HepG2 (cell line): ENCODE data around the gene PCGF3. TPM values are rescaled to one million over a fixed set of nuclear protein-coding genes. Genes with fewer than 3 reads are reported as not detected.
A peak's percentile ranks its signal among the peaks of the same experiment; 100 is the strongest.

Experiments
- CREB3 ChIP-seq: sonication (generic); formaldehyde crosslinking; IDR thresholded peaks from 2 replicates; pipeline ENCODE4 v1.5.0; 2020; ENCODE audit warnings: missing genetic modification reagents
- EHMT2 ChIP-seq: fragments of 200-600 bp; sonication (generic); IDR thresholded peaks from 2 replicates; pipeline ENCODE4 v1.7.0; 2017; ENCODE audit warnings: antibody characterized with exemption, low read depth, low read length, borderline replicate concordance
- ERF ChIP-seq: IDR thresholded peaks from 2 replicates; pipeline ENCODE4 v1.6.1; 2018; ENCODE audit warnings: missing biosample characterization, missing genetic modification reagents
- GABPA ChIP-seq, 2 experiments: IDR thresholded peaks; 2 replicates each; pipeline ENCODE4 v1.6.1; 2011 to 2016; ENCODE audit warnings: low read depth in 2 of 2, low read length in 1 of 2, missing biosample characterization in 1 of 2, missing genetic modification characterization in 1 of 2
- HES4 ChIP-seq: sonication (generic); formaldehyde crosslinking; IDR thresholded peaks from 2 replicates; pipeline ENCODE4 v1.9.0; 2021; ENCODE audit warnings: mild to moderate bottlenecking, missing genetic modification reagents, borderline replicate concordance
- HIC2 ChIP-seq: sonication (generic); formaldehyde crosslinking; IDR thresholded peaks from 2 replicates; pipeline ENCODE4 v1.9.0; 2022; ENCODE audit warnings: low read depth, missing genetic modification reagents
- HNRNPK ChIP-seq: fragments of 200-400 bp; formaldehyde crosslinking; IDR thresholded peaks from 2 replicates; pipeline ENCODE4 v1.6.1; 2018; ENCODE audit warnings: low read length, low read depth, moderate library complexity, mild to moderate bottlenecking; ENCODE audit not compliant: poor library complexity, severe bottlenecking
- KDM5B ChIP-seq: sonication (generic); formaldehyde crosslinking; IDR thresholded peaks from 2 replicates; pipeline ENCODE4 v1.4.0; 2020; ENCODE audit warnings: missing genetic modification reagents, mild to moderate bottlenecking, borderline replicate concordance
- MIXL1 ChIP-seq: IDR thresholded peaks from 2 replicates; pipeline ENCODE4 v1.6.1; 2016
- NKX3-1 ChIP-seq: sonication (generic); formaldehyde crosslinking; IDR thresholded peaks from 2 replicates; pipeline ENCODE4 v1.5.0; 2020; ENCODE audit warnings: missing genetic modification reagents
- SPEN ChIP-seq: sonication (generic); formaldehyde crosslinking; IDR thresholded peaks from 2 replicates; pipeline ENCODE4 v1.5.1; 2020; ENCODE audit warnings: low read depth, mild to moderate bottlenecking, missing genetic modification reagents
- TCF12 ChIP-seq, 2 experiments: fragments of 450-650 bp in 1 of 2; sonication (generic) in 1 of 2; formaldehyde crosslinking in 1 of 2; IDR thresholded peaks; 2 replicates each; pipeline versions ENCODE4 v1.6.1 to v1.8.0; 2017 to 2022; ENCODE audit warnings: antibody characterized with exemption in 1 of 2, mild to moderate bottlenecking in 1 of 2, missing genetic modification reagents in 1 of 2, moderate library complexity in 1 of 2
- TEAD3 ChIP-seq: optimal IDR thresholded peaks from 2 replicates; pipeline ENCODE3; 2016; ENCODE audit warnings: borderline replicate concordance
- ZNF138 ChIP-seq: sonication (generic); formaldehyde crosslinking; IDR thresholded peaks from 2 replicates; pipeline ENCODE4 v1.5.0; 2020; ENCODE audit warnings: mild to moderate bottlenecking, low read depth, missing genetic modification reagents
- ZNF282 ChIP-seq: fragments of 450-650 bp; IDR thresholded peaks from 2 replicates; pipeline ENCODE4 v1.6.1; 2018; ENCODE audit not compliant: partially characterized antibody
- ZNF543 ChIP-seq: sonication (generic); formaldehyde crosslinking; IDR thresholded peaks from 2 replicates; pipeline ENCODE4 v1.4.0; 2020; ENCODE audit warnings: mild to moderate bottlenecking, missing genetic modification reagents
- ZNF558 ChIP-seq: sonication (generic); formaldehyde crosslinking; IDR thresholded peaks from 2 replicates; pipeline ENCODE4 v1.9.0; 2022; ENCODE audit warnings: mild to moderate bottlenecking, missing genetic modification reagents, borderline replicate concordance
- ZNF615 ChIP-seq: sonication (generic); formaldehyde crosslinking; IDR thresholded peaks from 2 replicates; pipeline ENCODE4 v1.5.0; 2020; ENCODE audit warnings: mild to moderate bottlenecking, missing genetic modification reagents, borderline replicate concordance
- ZNF644 ChIP-seq: IDR thresholded peaks from 2 replicates; pipeline ENCODE4 v1.6.1; 2016; ENCODE audit warnings: low read depth
- ZNF746 ChIP-seq: sonication (generic); formaldehyde crosslinking; IDR thresholded peaks from 2 replicates; pipeline ENCODE4 v1.8.0; 2022; ENCODE audit warnings: mild to moderate bottlenecking, missing genetic modification reagents
- polyA plus RNA-seq, 8 experiments: library from polyadenylated mRNA; depleted of rRNA in 3 of 8; stranded (reverse) in 7 of 8; unstranded in 1 of 8; fragments of >200 nt; fragmentation: Illumina TruSeq in 4 of 8; extraction: Trizol in 4 of 8; gene quantifications; 2 replicates each; pipeline versions ENCODE4 v1.2.1 to v1.2.3, GENCODE V29; 2011 to 2016; ENCODE audit warnings: low read depth in 4 of 8, missing spikeins in 1 of 8, mixed read lengths in 1 of 8; ENCODE audit not compliant: insufficient read depth in 1 of 8
- total RNA-seq, 5 experiments: library from RNA; depleted of rRNA; stranded (reverse); fragments of >200 nt; fragmentation: Illumina TruSeq; extraction: Trizol; gene quantifications; 2 replicates each; pipeline ENCODE4 v1.2.3, GENCODE V29; 2016; ENCODE audit warnings: low read depth in 1 of 5
- TF ChIP-seq, protein P1 (sequence below): sonication (generic); formaldehyde crosslinking; IDR thresholded peaks from 2 replicates; pipeline ENCODE4 v1.4.0; 2020; ENCODE audit warnings: mild to moderate bottlenecking, missing genetic modification reagents, borderline replicate concordance

Gene PCGF3
- total and polyA plus RNA-seq, 2 of the 13 experiments (the other 11 are each of a cell fraction or from before 2014, with no cell fraction given) = 28.6 to 66.2 TPM

DNA sequence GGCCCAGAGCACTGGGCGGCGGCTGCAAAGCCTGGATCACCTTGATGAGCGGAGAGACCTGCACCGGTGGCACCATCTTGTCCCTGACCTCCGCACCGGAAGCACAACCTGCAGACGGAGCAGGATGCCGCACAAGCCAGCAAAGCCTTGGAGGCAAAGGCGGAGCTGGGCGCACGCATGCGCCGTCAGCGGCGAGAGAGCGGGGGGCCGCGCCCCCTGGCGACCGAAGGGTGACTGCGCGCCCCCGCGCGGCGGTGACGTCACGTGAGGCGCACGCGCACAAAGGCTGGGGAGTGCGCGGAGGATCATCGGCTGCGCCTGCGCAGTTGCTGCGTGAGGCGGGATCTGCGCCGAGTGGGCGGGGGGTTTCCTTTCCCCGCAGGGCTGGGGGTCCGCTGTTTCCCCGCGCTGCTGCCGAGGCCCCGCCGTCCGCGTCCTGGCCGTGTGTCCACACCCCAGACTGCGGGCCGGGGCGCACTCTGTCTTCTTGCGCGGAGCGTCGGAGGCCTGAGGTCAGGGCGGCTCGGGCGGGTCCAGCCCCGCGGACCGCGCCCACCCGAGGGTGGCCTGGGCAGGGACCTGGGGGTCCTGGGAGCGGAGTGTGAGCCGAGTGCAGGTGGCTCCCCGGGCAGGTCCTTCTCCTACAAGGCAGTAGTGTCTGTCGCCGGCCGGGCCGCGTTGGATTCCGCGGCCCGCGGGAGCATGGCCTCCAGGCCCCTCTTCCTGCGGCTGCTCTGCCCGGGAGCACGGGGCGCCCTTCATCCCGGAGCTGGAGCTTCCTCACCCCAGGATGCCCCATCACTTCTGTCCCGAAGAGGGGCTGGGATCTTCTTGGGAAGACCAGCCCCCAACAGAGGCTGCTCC lies 31.2 kb upstream of the PCGF3 start, which contains the start of the genes ATP5ME and MYL5 (continued):
- no peak for TF ChIP-seq ZNF138 (CRISPR knock-in tag)
- TF ChIP-seq ZNF543 (CRISPR knock-in tag) = no peak; the same call in 1 of the 2 replicates
- TF ChIP-seq ZNF282 = no peak
- peak; percentile 67; the same call in 1 of the 2 replicates for TF ChIP-seq ERF
- peak; percentile 39 for TF ChIP-seq HNRNPK
- no peak for TF ChIP-seq ZNF615 (CRISPR knock-in tag)
- peak; percentile 77; the same call in 1 of the 2 replicates for TF ChIP-seq HES4 (CRISPR knock-in tag)
- TF ChIP-seq HIC2 (CRISPR knock-in tag) = no peak
- TF ChIP-seq SPEN (CRISPR knock-in tag) = peak; percentile 79; the same call in 1 of the 2 replicates
- TF ChIP-seq MIXL1 (CRISPR knock-in tag) = peak; percentile 40; the same call in 1 of the 2 replicates
- no peak for TF ChIP-seq EHMT2
- TF ChIP-seq, protein P1, sequence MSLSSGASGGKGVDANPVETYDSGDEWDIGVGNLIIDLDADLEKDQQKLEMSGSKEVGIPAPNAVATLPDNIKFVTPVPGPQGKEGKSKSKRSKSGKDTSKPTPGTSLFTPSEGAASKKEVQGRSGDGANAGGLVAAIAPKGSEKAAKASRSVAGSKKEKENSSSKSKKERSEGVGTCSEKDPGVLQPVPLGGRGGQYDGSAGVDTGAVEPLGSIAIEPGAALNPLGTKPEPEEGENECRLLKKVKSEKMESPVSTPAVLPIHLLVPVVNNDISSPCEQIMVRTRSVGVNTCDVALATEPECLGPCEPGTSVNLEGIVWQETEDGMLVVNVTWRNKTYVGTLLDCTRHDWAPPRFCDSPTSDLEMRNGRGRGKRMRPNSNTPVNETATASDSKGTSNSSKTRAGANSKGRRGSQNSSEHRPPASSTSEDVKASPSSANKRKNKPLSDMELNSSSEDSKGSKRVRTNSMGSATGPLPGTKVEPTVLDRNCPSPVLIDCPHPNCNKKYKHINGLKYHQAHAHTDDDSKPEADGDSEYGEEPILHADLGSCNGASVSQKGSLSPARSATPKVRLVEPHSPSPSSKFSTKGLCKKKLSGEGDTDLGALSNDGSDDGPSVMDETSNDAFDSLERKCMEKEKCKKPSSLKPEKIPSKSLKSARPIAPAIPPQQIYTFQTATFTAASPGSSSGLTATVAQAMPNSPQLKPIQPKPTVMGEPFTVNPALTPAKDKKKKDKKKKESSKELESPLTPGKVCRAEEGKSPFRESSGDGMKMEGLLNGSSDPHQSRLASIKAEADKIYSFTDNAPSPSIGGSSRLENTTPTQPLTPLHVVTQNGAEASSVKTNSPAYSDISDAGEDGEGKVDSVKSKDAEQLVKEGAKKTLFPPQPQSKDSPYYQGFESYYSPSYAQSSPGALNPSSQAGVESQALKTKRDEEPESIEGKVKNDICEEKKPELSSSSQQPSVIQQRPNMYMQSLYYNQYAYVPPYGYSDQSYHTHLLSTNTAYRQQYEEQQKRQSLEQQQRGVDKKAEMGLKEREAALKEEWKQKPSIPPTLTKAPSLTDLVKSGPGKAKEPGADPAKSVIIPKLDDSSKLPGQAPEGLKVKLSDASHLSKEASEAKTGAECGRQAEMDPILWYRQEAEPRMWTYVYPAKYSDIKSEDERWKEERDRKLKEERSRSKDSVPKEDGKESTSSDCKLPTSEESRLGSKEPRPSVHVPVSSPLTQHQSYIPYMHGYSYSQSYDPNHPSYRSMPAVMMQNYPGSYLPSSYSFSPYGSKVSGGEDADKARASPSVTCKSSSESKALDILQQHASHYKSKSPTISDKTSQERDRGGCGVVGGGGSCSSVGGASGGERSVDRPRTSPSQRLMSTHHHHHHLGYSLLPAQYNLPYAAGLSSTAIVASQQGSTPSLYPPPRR = peak; percentile 44; the same call in 1 of the 2 replicates
- TF ChIP-seq NKX3-1 (CRISPR knock-in tag) = peak; percentile 67; the same call in 1 of the 2 replicates
- no peak for TF ChIP-seq GABPA (IDR thresholded peaks at IDR 0.05; ENCODE audit: low read depth, low read length)
- TF ChIP-seq GABPA (CRISPR knock-in tag; IDR thresholded peaks at IDR 0.05; ENCODE audit: low read depth) = peak; percentile 92
- peak; percentile 36; the same call in 1 of the 2 replicates for TF ChIP-seq ZNF558 (CRISPR knock-in tag)
- peak; percentile 15; the same call in 1 of the 2 replicates for TF ChIP-seq CREB3 (CRISPR knock-in tag)
- TF ChIP-seq TEAD3 (CRISPR knock-in tag) = peak; percentile 42
- 0 out of 2 replicates have a peak, but pooled peaks have one; percentile 15 for TF ChIP-seq ZNF644 (CRISPR knock-in tag)
- peak; percentile 28; the same call in 1 of the 2 replicates for TF ChIP-seq ZNF746 (CRISPR knock-in tag)
- TF ChIP-seq TCF12 (IDR thresholded peaks at IDR 0.05) = no peak
- TF ChIP-seq TCF12 (CRISPR knock-in tag; IDR thresholded peaks at IDR 0.05) = 0 out of 2 replicates have a peak, but pooled peaks have one; percentile 65
- peak; percentile 94; the same call in 1 of the 2 replicates for TF ChIP-seq KDM5B (CRISPR knock-in tag)
